ENCODE data around the gene AP3D1.

GRCh38 chr19:2170987-2171348 lies 19.6 kb upstream of the AP3D1 start:
- TF ChIP-seq, protein P1, sequence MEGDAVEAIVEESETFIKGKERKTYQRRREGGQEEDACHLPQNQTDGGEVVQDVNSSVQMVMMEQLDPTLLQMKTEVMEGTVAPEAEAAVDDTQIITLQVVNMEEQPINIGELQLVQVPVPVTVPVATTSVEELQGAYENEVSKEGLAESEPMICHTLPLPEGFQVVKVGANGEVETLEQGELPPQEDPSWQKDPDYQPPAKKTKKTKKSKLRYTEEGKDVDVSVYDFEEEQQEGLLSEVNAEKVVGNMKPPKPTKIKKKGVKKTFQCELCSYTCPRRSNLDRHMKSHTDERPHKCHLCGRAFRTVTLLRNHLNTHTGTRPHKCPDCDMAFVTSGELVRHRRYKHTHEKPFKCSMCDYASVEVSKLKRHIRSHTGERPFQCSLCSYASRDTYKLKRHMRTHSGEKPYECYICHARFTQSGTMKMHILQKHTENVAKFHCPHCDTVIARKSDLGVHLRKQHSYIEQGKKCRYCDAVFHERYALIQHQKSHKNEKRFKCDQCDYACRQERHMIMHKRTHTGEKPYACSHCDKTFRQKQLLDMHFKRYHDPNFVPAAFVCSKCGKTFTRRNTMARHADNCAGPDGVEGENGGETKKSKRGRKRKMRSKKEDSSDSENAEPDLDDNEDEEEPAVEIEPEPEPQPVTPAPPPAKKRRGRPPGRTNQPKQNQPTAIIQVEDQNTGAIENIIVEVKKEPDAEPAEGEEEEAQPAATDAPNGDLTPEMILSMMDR (conservative IDR thresholded peaks at IDR 0.05 in 1 of 2, IDR thresholded peaks at IDR 0.05 in 1 of 2; ENCODE audit: extremely low read depth in 1 of 2, insufficient read depth in 1 of 2, low read depth in 1 of 2, low read length in 2 of 2): no peak
- no peak for TF ChIP-seq EZH2 (IDR thresholded peaks at IDR 0.05; ENCODE audit: borderline replicate concordance, low read length)

All from mammary epithelial cell (primary cell).